ENCODE measurements around the gene BDKRB1.

The BDKRB1 gene

GRCh38 chr14:96247031-96247430 is 9.0 kb upstream of the BDKRB1 start:
- Histone ChIP-seq H3K4me3 (ENCODE audit: low read length in 2 of 2) (no peak overlapping the region), H2AFZ (ENCODE audit: low read length) (no peak overlapping the region), H2BK15ac (ENCODE audit: low read length) (no peak overlapping the region), H2BK5ac (ENCODE audit: low read length) (no peak overlapping the region), H3K23ac (ENCODE audit: low read depth, low read length, poor library complexity) (no peak overlapping the region), H3K36me3 (replicated peaks in 1 of 2; ENCODE audit: control insufficient read depth in 2 of 2, insufficient read depth in 2 of 2, low read length in 2 of 2) (no peaks in the 10 kb centered on the region), H4K91ac (ENCODE audit: low read depth, low read length, poor library complexity) (no peak overlapping the region), H3K79me1 (ENCODE audit: low read depth, low read length) (no peaks in the 10 kb centered on the region), H4K8ac (ENCODE audit: low read depth, low read length) (no peak overlapping the region), H3K4me2 (ENCODE audit: insufficient read depth, low read length, poor library complexity, severe bottlenecking) (no peak overlapping the region), H2BK120ac (ENCODE audit: low read depth, low read length) (no peak overlapping the region), H3K27me3 (ENCODE audit: control insufficient read depth in 3 of 3, insufficient read depth in 3 of 3, low read depth in 1 of 3, low read length in 3 of 3) (peaks cover 0 to 3% (median 0%) of the 10 kb centered on the region in 3 experiments), H3K4ac (ENCODE audit: low read length) (no peak overlapping the region), H3K9ac (ENCODE audit: low read depth, low read length, poor library complexity) (no peak overlapping the region), H3K9me3 (replicated peaks in 1 of 2; ENCODE audit: control insufficient read depth in 2 of 2, insufficient read depth in 1 of 2, low read depth in 1 of 2, low read length in 2 of 2) (no peaks in the 10 kb centered on the region), H3K18ac (ENCODE audit: low read length) (no peak overlapping the region), H3K27ac (replicated peaks; ENCODE audit: low read length) (no peak overlapping the region), H2BK12ac (ENCODE audit: low read length) (no peak overlapping the region), H3K14ac (ENCODE audit: low read length) (no peak overlapping the region), H3K4me1 (ENCODE audit: control insufficient read depth in 2 of 2, insufficient read depth in 1 of 2, low read depth in 1 of 2, low read length in 2 of 2) (peaks cover 0 to 4% of the 10 kb centered on the region in 2 donors), H2AK5ac (ENCODE audit: low read depth, low read length) (no peak overlapping the region)
- DNase-seq (ENCODE audit: low spot score): no peak
- WGBS, 2 donors (ENCODE audit: extremely low coverage in 2 of 2, insufficient read length in 2 of 2, insufficient replicate concordance in 1 of 2): no CpG with 5 or more reads among the region's 6 CpGs

DNA sequence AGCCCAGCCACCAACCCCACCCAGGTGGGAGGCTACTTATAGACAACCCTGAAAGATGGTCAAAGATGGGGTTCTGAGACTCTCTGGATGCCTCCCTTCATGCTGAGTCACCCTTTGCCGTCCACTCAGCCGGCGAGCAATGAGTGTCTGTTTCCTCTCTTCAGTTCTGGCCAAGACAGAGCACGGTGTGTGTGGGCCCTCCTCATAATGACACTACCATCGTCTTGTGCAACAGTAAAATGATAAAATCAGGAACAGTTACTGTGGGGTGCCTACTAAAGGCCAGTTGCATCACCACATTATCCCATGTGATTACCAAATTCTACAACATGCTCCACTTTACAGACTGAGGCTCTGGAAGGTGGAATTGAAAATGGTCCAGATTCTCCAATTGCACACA is 7.0 kb upstream of the BDKRB1 start:
- no peak for DNase-seq (ENCODE audit: low spot score)
- H3K4me1 ChIP-seq (ENCODE audit: control insufficient read depth in 2 of 2, insufficient read depth in 1 of 2, low read depth in 1 of 2, low read length in 2 of 2): peaks cover 0 to 11% of the 10 kb centered on the region in 2 donors
- no CpG with 5 or more reads among the region's 5 CpGs for WGBS, 2 donors (ENCODE audit: extremely low coverage in 2 of 2, insufficient read length in 2 of 2, insufficient replicate concordance in 1 of 2)

GRCh38 chr14:96250485-96250884 is 5.5 kb upstream of the BDKRB1 start:
- Histone ChIP-seq H3K18ac (ENCODE audit: low read length) (no peak overlapping the region), H3K9me3 (replicated peaks in 1 of 2; ENCODE audit: control insufficient read depth in 2 of 2, insufficient read depth in 1 of 2, low read depth in 1 of 2, low read length in 2 of 2) (no peaks in the 10 kb centered on the region)
- WGBS, 2 donors (ENCODE audit: extremely low coverage in 2 of 2, insufficient read length in 2 of 2, insufficient replicate concordance in 1 of 2): no CpG with 5 or more reads among the region's 3 CpGs

More for the DNA sequence above, 7.0 kb upstream of the BDKRB1 start:
- no peak overlapping the region for H3K9ac ChIP-seq (ENCODE audit: low read depth, low read length, poor library complexity)
- no peak overlapping the region for H2BK5ac ChIP-seq (ENCODE audit: low read length)
- no peak overlapping the region for H3K23ac ChIP-seq (ENCODE audit: low read depth, low read length, poor library complexity)
- H3K9me3 ChIP-seq (replicated peaks in 1 of 2; ENCODE audit: control insufficient read depth in 2 of 2, insufficient read depth in 1 of 2, low read depth in 1 of 2, low read length in 2 of 2): no peaks in the 10 kb centered on the region
- no peak overlapping the region for H3K18ac ChIP-seq (ENCODE audit: low read length)
- H2AFZ ChIP-seq (ENCODE audit: low read length): no peak overlapping the region
- no peak overlapping the region for H3K27ac ChIP-seq (replicated peaks; ENCODE audit: low read length)
- no peak overlapping the region for H3K4me3 ChIP-seq (ENCODE audit: low read length in 2 of 2)
- H4K8ac ChIP-seq (ENCODE audit: low read depth, low read length): no peak overlapping the region
- H3K79me1 ChIP-seq (ENCODE audit: low read depth, low read length): no peaks in the 10 kb centered on the region
- H4K91ac ChIP-seq (ENCODE audit: low read depth, low read length, poor library complexity): no peak overlapping the region
- no peak overlapping the region for H2AK5ac ChIP-seq (ENCODE audit: low read depth, low read length)
- H3K4me2 ChIP-seq (ENCODE audit: insufficient read depth, low read length, poor library complexity, severe bottlenecking): no peak overlapping the region
- no peak overlapping the region for H3K14ac ChIP-seq (ENCODE audit: low read length)
- H2BK15ac ChIP-seq (ENCODE audit: low read length): no peak overlapping the region
- no peaks in the 10 kb centered on the region for H3K36me3 ChIP-seq (replicated peaks in 1 of 2; ENCODE audit: control insufficient read depth in 2 of 2, insufficient read depth in 2 of 2, low read length in 2 of 2)
- H2BK120ac ChIP-seq (ENCODE audit: low read depth, low read length): no peak overlapping the region
- peaks cover 0 to 3% (median 0%) of the 10 kb centered on the region in 3 experiments for H3K27me3 ChIP-seq (ENCODE audit: control insufficient read depth in 3 of 3, insufficient read depth in 3 of 3, low read depth in 1 of 3, low read length in 3 of 3)
- H3K4ac ChIP-seq (ENCODE audit: low read length): no peak overlapping the region
- H2BK12ac ChIP-seq (ENCODE audit: low read length): no peak overlapping the region

DNA sequence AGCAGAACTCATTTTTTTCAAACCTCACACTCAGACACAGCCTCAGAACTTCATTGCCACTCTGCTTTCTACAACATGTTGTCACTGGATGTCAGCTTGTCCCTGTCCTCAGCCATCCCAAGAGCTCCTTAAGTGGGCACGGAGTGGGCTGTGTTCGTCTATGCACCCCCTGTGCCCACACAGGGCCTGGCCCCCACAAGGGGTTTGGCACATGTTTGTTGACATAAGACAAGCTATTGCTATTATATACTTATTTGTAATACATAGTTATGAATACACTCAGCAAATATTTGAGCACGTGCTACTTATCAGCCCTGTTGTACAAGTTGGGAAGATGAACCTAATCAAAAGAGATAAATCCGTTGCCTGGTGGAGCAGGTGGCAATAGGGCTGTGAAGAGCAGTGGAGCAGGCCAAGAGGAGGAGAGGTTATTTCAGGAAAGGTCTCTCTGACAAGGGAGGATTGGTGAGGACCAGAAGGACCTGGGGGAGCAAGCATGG is 4.3 kb upstream of the BDKRB1 start:
- no peak overlapping the region for H3K4ac ChIP-seq (ENCODE audit: low read length)
- no peak overlapping the region for H2BK5ac ChIP-seq (ENCODE audit: low read length)
- WGBS, 2 donors (ENCODE audit: extremely low coverage in 2 of 2, insufficient read length in 2 of 2, insufficient replicate concordance in 1 of 2): no CpG with 5 or more reads among the region's 4 CpGs

More at GRCh38 chr14:96250485-96250884, 5.5 kb upstream of the BDKRB1 start:
- no peak overlapping the region for H4K8ac ChIP-seq (ENCODE audit: low read depth, low read length)
- no peak overlapping the region for H3K14ac ChIP-seq (ENCODE audit: low read length)
- no peak overlapping the region for H2AK5ac ChIP-seq (ENCODE audit: low read depth, low read length)
- no peak overlapping the region for H2BK15ac ChIP-seq (ENCODE audit: low read length)
- H2AFZ ChIP-seq (ENCODE audit: low read length): no peak overlapping the region
- no peak overlapping the region for H2BK120ac ChIP-seq (ENCODE audit: low read depth, low read length)
- no peak overlapping the region for H3K23ac ChIP-seq (ENCODE audit: low read depth, low read length, poor library complexity)
- no peak overlapping the region for H3K9ac ChIP-seq (ENCODE audit: low read depth, low read length, poor library complexity)
- H3K27me3 ChIP-seq (ENCODE audit: control insufficient read depth in 3 of 3, insufficient read depth in 3 of 3, low read depth in 1 of 3, low read length in 3 of 3): peaks cover 0 to 3% (median 0%) of the 10 kb centered on the region in 3 experiments
- H3K36me3 ChIP-seq (replicated peaks in 1 of 2; ENCODE audit: control insufficient read depth in 2 of 2, insufficient read depth in 2 of 2, low read length in 2 of 2): no peaks in the 10 kb centered on the region
- H3K4ac ChIP-seq (ENCODE audit: low read length): no peak overlapping the region
- H2BK5ac ChIP-seq (ENCODE audit: low read length): no peak overlapping the region
- H3K79me1 ChIP-seq (ENCODE audit: low read depth, low read length): no peaks in the 10 kb centered on the region
- H2BK12ac ChIP-seq (ENCODE audit: low read length): no peak overlapping the region
- H3K4me2 ChIP-seq (ENCODE audit: insufficient read depth, low read length, poor library complexity, severe bottlenecking): no peak overlapping the region
- H4K91ac ChIP-seq (ENCODE audit: low read depth, low read length, poor library complexity): no peak overlapping the region
- no peak overlapping the region for H3K4me3 ChIP-seq (ENCODE audit: low read length in 2 of 2)
- peaks cover 0 to 11% of the 10 kb centered on the region in 2 donors for H3K4me1 ChIP-seq (ENCODE audit: control insufficient read depth in 2 of 2, insufficient read depth in 1 of 2, low read depth in 1 of 2, low read length in 2 of 2)
- no peak overlapping the region for H3K27ac ChIP-seq (replicated peaks; ENCODE audit: low read length)
- no peak for DNase-seq (ENCODE audit: low spot score)

More for the DNA sequence above, 4.3 kb upstream of the BDKRB1 start:
- Histone ChIP-seq H3K9ac (ENCODE audit: low read depth, low read length, poor library complexity) (no peak overlapping the region), H2BK12ac (ENCODE audit: low read length) (no peak overlapping the region), H3K18ac (ENCODE audit: low read length) (no peak overlapping the region), H4K91ac (ENCODE audit: low read depth, low read length, poor library complexity) (no peak overlapping the region), H3K4me3 (ENCODE audit: low read length in 2 of 2) (no peak overlapping the region), H3K79me1 (ENCODE audit: low read depth, low read length) (no peaks in the 10 kb centered on the region), H2BK120ac (ENCODE audit: low read depth, low read length) (no peak overlapping the region), H3K14ac (ENCODE audit: low read length) (no peak overlapping the region), H2AFZ (ENCODE audit: low read length) (no peak overlapping the region), H3K23ac (ENCODE audit: low read depth, low read length, poor library complexity) (no peak overlapping the region), H4K8ac (ENCODE audit: low read depth, low read length) (no peak overlapping the region), H3K27me3 (ENCODE audit: control insufficient read depth in 3 of 3, insufficient read depth in 3 of 3, low read depth in 1 of 3, low read length in 3 of 3) (peaks cover 0 to 3% (median 0%) of the 10 kb centered on the region in 3 experiments), H2BK15ac (ENCODE audit: low read length) (no peak overlapping the region), H3K4me1 (ENCODE audit: control insufficient read depth in 2 of 2, insufficient read depth in 1 of 2, low read depth in 1 of 2, low read length in 2 of 2) (peaks cover 0 to 7% of the 10 kb centered on the region in 2 donors), H3K4me2 (ENCODE audit: insufficient read depth, low read length, poor library complexity, severe bottlenecking) (no peak overlapping the region), H2AK5ac (ENCODE audit: low read depth, low read length) (no peak overlapping the region), H3K36me3 (replicated peaks in 1 of 2; ENCODE audit: control insufficient read depth in 2 of 2, insufficient read depth in 2 of 2, low read length in 2 of 2) (no peaks in the 10 kb centered on the region), H3K9me3 (replicated peaks in 1 of 2; ENCODE audit: control insufficient read depth in 2 of 2, insufficient read depth in 1 of 2, low read depth in 1 of 2, low read length in 2 of 2) (no peaks in the 10 kb centered on the region), H3K27ac (replicated peaks; ENCODE audit: low read length) (no peak overlapping the region)
- no peak for DNase-seq (ENCODE audit: low spot score)
